Measurements from ENCODE around the gene DOHH. TPM values are rescaled to one million over a fixed set of nuclear protein-coding genes. Genes with fewer than 3 reads are reported as not detected.
A peak's percentile ranks its signal among the peaks of the same experiment; 100 is the strongest.

DOHH gene
- 34.1 and 34.7 TPM in 2 replicates for total RNA-seq (2014; rRNA removed; shearing (Covaris generic))
- polyA plus RNA-seq (2016; fragmentation: Nextera tagmentation; extraction: Ambion mirVana), result 19.0 TPM in 2 replicates
- long read RNA-seq, transcript DOHH-201 (5 exons, 2,031 nt), result major isoform, 27 of 31 reads
- long read RNA-seq, partial matches to known transcripts, result 1 of 31 reads
- long read RNA-seq, other reads (novel, unspliced or antisense), result 3 of 31 reads

- Histone ChIP-seq H3K36me3 (ENCODE audit: insufficient read depth) (peaks cover 5% of the 10 kb centered on the region; the same call in 1 of the 2 replicates), H3K27ac (ENCODE audit: low read depth) (peak within 1 kb of the TSS; percentile 86), H3K27me3 (ENCODE audit: insufficient read depth) (no peaks in the 10 kb centered on the region), H3K4me1 (ENCODE audit: insufficient read depth) (peaks cover 17% of the 10 kb centered on the region), H3K4me2 (peak within 1 kb of the TSS; percentile 92), H3K4me3 (peak within 1 kb of the TSS; percentile 99), H2AFZ (peak within 1 kb of the TSS; percentile 1; the same call in 1 of the 2 replicates), H3K9me2 (ENCODE audit: insufficient read depth) (no peaks in the 10 kb centered on the region), H3K79me2 (replicated peaks; ENCODE audit: insufficient read depth) (peaks cover 27% of the 10 kb centered on the region), H4K20me1 (replicated peaks; ENCODE audit: insufficient read depth) (peaks cover 5% of the 10 kb centered on the region; the same call in 1 of the 2 replicates), H3F3A (replicated peaks; ENCODE audit: low read depth) (0 out of 2 replicates have a peak, but pooled peaks cover 3% of the 10 kb centered on the region)
- Mint-ChIP-seq H3K4me3 (peak within 1 kb of the TSS; percentile 87), H3K27ac (peak within 1 kb of the TSS; percentile 100), H3K9me3 (peaks cover 4% of the 10 kb centered on the region; the same call in 1 of the 3 replicates), H3K4me1 (peaks cover 13% of the 10 kb centered on the region), H3K36me3 (ENCODE audit: low read depth) (peaks cover 25% of the 10 kb centered on the region), H3K27me3 (ENCODE audit: insufficient read depth, low read depth, poor library complexity) (peaks cover 7% of the 10 kb centered on the region)
- peak; percentile 93 for ATAC-seq
- peak; percentile 83 for TF ChIP-seq POLR2AphosphoS5 (IDR thresholded peaks at IDR 0.05; ENCODE audit: low read depth)
- no peak for TF ChIP-seq CTCF (conservative IDR thresholded peaks at IDR 0.05; ENCODE audit: low read depth in 2 of 2)
- peak; percentile 18; the same call in 1 of the 2 replicates for TF ChIP-seq CREB1 (CRISPR knock-in tag; IDR thresholded peaks at IDR 0.05; ENCODE audit: low read depth)
- peak; percentile 98 for DNase-seq (ENCODE audit: low spot score)
These were observed at the start of gene DOHH for GRCh38 chr19:3500429-3501101. DOHH (minus strand) TSS chr19:3500674; CDS start chr19:3496814, 3,860 bp downstream.

- Histone ChIP-seq H3K4me2 (no peak overlapping the region), H3K9me2 (ENCODE audit: insufficient read depth) (no peaks in the 10 kb centered on the region), H3F3A (replicated peaks; ENCODE audit: low read depth) (peaks cover 6% of the 10 kb centered on the region; the same call in 1 of the 2 replicates), H3K4me3 (no peak overlapping the region), H3K36me3 (ENCODE audit: insufficient read depth) (no peaks in the 10 kb centered on the region), H3K27me3 (ENCODE audit: insufficient read depth) (no peaks in the 10 kb centered on the region), H3K27ac (ENCODE audit: low read depth) (no peak overlapping the region), H3K79me2 (replicated peaks; ENCODE audit: insufficient read depth) (0 out of 2 replicates have a peak, but pooled peaks cover under 1% of the 10 kb centered on the region), H2AFZ (no peak overlapping the region), H4K20me1 (replicated peaks; ENCODE audit: insufficient read depth) (peaks cover 7% of the 10 kb centered on the region), H3K4me1 (ENCODE audit: insufficient read depth) (no peaks in the 10 kb centered on the region)
- Mint-ChIP-seq H3K36me3 (ENCODE audit: low read depth) (peaks cover 7% of the 10 kb centered on the region), H3K4me1 (no peaks in the 10 kb centered on the region; the same call in 2 of the 3 replicates), H3K4me3 (no peak overlapping the region), H3K27ac (no peak overlapping the region), H3K27me3 (ENCODE audit: insufficient read depth, low read depth, poor library complexity) (peaks cover 14% of the 10 kb centered on the region), H3K9me3 (no peaks in the 10 kb centered on the region)
- DNase-seq (ENCODE audit: low spot score), result no peak
- no peak for ATAC-seq
- TF ChIP-seq REST (IDR thresholded peaks at IDR 0.05; ENCODE audit: unreplicated experiment) (no peak), CREB1 (CRISPR knock-in tag; IDR thresholded peaks at IDR 0.05; ENCODE audit: low read depth) (no peak), ZNF114 (CRISPR knock-in tag; IDR thresholded peaks at IDR 0.05) (no peak), ZNF462 (CRISPR knock-in tag; IDR thresholded peaks at IDR 0.05) (no peak)
These were observed 49.3 kb upstream of the DOHH start for GRCh38 chr19:3549816-3550215.
